Measurements from ENCODE around the gene NFKBIL1.
"Not testable (repeated sequence)": the region's sequence is repeated elsewhere in the genome, so short reads cannot be mapped to it uniquely, and the experiment has no call there.

Gene NFKBIL1

DNA sequence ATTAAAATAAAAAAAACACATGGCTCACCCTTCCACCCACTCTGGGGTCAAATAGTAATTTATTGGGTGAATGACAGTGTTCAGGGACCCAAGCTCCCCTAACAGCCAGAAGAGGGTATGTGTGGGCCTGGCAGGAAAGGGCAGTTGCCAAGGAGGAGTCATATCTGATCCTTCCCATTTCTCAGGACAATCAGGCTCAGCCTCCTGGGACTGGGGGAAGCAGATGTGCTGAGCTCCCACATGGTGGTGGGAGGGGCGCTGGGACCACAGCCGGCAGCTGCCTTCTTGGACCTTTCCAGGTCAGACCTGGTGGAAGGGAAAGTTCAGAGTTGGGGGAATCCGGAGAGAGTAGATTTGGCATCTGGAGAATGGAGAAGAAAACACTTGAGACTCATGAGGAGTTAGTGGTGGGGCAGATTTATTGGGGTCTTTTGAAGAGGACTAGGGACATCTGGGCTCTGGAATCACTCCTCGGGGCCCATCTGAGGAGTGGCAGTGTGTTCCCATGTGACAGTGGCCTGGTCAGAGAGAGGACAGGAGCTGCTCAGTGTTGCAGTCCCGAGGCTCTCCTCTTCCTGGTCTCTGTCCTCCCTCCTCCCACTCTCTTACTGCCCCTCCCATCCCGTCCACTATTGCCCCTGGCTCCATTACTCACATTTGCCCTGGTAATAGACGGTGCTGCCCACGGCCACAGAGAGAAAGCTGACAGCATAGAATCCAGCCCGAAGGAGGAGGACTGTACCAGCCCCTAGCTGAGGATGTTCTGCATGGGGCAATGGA, 41.7 kb downstream of the NFKBIL1 start:
- no peak for TF ChIP-seq ELF4 (IDR thresholded peaks at IDR 0.05)
- CTCF ChIA-PET, result interaction anchor here (0.7 to 1.4 kb wide), 3 partner anchors 9 to 60 kb away, joined by 3 to 6 read pairs (median 3); no protein-coding TSS in a partner anchor
- DNase-seq (ENCODE audit: extremely low spot score), result no peak
- POLR2A ChIA-PET, result interaction anchor here (0.6 kb wide), 1 partner anchor 13 kb away, joined by 3 read pairs; no protein-coding TSS in a partner anchor

DNA sequence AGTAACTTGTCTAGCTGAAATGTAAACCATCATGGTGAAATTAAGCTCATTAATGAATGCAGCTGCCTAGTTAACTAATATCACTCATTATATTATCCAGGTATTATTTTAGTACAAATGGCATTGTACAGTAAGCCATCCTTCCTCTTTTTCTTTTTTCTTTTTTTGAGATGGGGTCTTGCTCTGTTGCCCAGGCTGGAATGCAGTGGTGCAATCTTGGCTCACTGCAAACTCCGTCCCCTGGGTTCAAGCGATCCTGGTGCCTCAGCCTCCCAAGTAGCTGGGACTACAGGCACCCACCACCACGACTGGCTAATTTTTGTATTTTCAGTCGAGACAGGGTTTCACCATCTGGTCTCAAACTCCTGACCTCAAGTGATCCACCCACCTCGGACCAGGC, 43.3 kb downstream of the NFKBIL1 start:
- POLR2A ChIA-PET; DNase-seq (ENCODE audit: extremely low spot score): not testable (repeated sequence)
- CTCF ChIA-PET, result interaction anchor here (0.9 kb wide), 1 partner anchor 9 kb away, joined by 3 read pairs; no protein-coding TSS in a partner anchor

DNA sequence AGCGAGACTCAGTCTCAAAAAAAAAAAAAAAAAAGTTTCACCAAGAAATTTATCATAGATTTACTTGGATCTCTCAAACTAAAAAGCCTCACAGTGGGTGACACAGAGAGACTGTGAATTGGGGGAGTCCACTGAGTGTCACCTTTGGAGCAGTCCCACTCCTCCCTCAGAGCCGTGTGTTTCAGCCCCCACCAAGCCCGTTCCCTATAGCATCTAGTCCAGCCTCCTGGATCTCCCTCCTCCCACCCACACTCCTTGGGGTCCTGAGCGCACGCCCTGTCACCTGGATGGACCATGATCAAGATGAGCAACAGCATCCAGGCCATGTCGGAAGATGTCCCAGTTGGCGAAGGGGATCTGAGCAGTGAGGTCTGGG, 45.0 kb downstream of the NFKBIL1 start:
- no peak for DNase-seq (ENCODE audit: extremely low spot score)
- POLR2A ChIA-PET, result interaction anchor here (1.0 kb wide), 3 partner anchors 12 to 191 kb away, joined by 3 read pairs; no protein-coding TSS in a partner anchor
- TF ChIP-seq CTBP1 (IDR thresholded peaks at IDR 0.05; ENCODE audit: borderline replicate concordance) (no peak), FOXK2 (IDR thresholded peaks at IDR 0.05) (no peak), FOXM1 (IDR thresholded peaks at IDR 0.05; ENCODE audit: borderline replicate concordance) (no peak), ZNF384 (IDR thresholded peaks at IDR 0.05) (no peak), ARNT (IDR thresholded peaks at IDR 0.05) (no peak), NFRKB (IDR thresholded peaks at IDR 0.05) (no peak), TARDBP (IDR thresholded peaks at IDR 0.05) (no peak)
- TF ChIP-seq, protein P1, sequence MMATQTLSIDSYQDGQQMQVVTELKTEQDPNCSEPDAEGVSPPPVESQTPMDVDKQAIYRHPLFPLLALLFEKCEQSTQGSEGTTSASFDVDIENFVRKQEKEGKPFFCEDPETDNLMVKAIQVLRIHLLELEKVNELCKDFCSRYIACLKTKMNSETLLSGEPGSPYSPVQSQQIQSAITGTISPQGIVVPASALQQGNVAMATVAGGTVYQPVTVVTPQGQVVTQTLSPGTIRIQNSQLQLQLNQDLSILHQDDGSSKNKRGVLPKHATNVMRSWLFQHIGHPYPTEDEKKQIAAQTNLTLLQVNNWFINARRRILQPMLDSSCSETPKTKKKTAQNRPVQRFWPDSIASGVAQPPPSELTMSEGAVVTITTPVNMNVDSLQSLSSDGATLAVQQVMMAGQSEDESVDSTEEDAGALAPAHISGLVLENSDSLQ (IDR thresholded peaks at IDR 0.05), result no peak
- CTCF ChIA-PET, result interaction anchor here (0.6 to 7.6 kb wide), 4 partner anchors 12 to 41 kb away, joined by 3 to 149 read pairs (median 4); partner anchors contain the start of genes LST1, LTB and TNF

DNA sequence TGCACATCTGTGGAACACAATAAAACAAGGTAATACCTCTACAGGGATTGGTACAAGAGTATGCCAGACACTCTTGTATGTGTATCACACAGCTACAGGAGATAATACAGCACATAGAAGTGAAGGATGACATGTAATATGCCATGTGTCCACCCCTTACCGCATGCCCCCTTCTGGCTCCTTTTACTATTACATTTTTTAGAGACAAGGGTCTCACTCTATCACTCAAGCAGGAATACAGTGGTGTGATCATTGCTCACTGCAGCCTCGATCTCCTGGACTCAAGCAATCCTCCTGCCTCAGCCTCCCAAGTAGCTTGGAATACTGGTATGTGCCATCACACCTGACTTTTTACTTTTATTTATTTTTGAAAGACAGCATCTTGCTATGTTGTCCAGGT, 49.6 kb downstream of the NFKBIL1 start:
- ChIA-PET CTCF (interaction anchor here (0.5 to 7.6 kb wide), 9 partner anchors 11 to 355 kb away, joined by 4 to 149 read pairs (median 13); partner anchors contain the start of genes ATP6V1G2, DDX39B, LST1 and LTB), POLR2A (interaction anchor here (0.7 to 5.9 kb wide), 5 partner anchors 9 to 53 kb away, joined by 3 to 91 read pairs (median 12); partner anchors contain the start of genes ATP6V1G2, DDX39B, LTB and NFKBIL1)
- no peak for DNase-seq (ENCODE audit: extremely low spot score)
- TF ChIP-seq BHLHE40 (IDR thresholded peaks at IDR 0.05; ENCODE audit: borderline replicate concordance) (no peak), FOXM1 (IDR thresholded peaks at IDR 0.05; ENCODE audit: borderline replicate concordance) (no peak), CTBP1 (IDR thresholded peaks at IDR 0.05; ENCODE audit: borderline replicate concordance) (no peak), FOXK2 (IDR thresholded peaks at IDR 0.05) (no peak), ELF4 (IDR thresholded peaks at IDR 0.05) (no peak)

DNA sequence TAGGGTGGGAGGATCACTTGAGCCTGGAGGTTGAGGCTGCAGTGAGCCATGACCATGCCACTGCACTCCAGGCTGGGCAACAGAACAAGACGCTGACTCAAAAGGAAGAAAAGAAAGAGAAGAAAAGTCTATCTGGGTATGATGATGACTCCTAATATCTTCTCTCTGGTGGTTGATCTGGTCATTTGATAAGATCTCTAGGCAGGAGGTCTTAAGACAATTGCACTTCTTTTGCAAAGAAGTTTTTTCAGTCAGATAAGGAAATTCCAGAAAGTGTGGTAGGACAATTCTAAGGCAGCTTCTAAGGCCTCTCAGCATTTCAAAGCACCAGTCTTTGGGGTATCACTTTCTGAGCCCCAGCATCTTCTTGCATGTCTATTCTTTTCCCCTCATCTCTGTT, 59.9 kb downstream of the NFKBIL1 start:
- ChIA-PET CTCF (interaction anchor here (2.5 kb wide), 1 partner anchor 9 kb away, joined by 6 read pairs; no protein-coding TSS in a partner anchor), POLR2A (no interaction called here)
- TF ChIP-seq, protein P1 (IDR thresholded peaks at IDR 0.05), result no peak
- no peak for TF ChIP-seq FOXA1 (IDR thresholded peaks at IDR 0.05)
- TF ChIP-seq TARDBP (IDR thresholded peaks at IDR 0.05), result no peak
- TF ChIP-seq ZNF384 (IDR thresholded peaks at IDR 0.05), result no peak
- no peak for TF ChIP-seq CTBP1 (IDR thresholded peaks at IDR 0.05; ENCODE audit: borderline replicate concordance)
- TF ChIP-seq ARNT (IDR thresholded peaks at IDR 0.05), result no peak
- no peak for TF ChIP-seq ELF4 (IDR thresholded peaks at IDR 0.05)
- no peak for TF ChIP-seq LEF1 (IDR thresholded peaks at IDR 0.05; ENCODE audit: borderline replicate concordance)
- no peak for TF ChIP-seq BHLHE40 (IDR thresholded peaks at IDR 0.05; ENCODE audit: borderline replicate concordance)
- no peak for TF ChIP-seq HDGF (IDR thresholded peaks at IDR 0.05; ENCODE audit: borderline replicate concordance)
- TF ChIP-seq SP1 (IDR thresholded peaks at IDR 0.05), result no peak
- TF ChIP-seq SUZ12 (IDR thresholded peaks at IDR 0.05), result no peak
- TF ChIP-seq NFRKB (IDR thresholded peaks at IDR 0.05), result no peak
- TF ChIP-seq L3MBTL2 (conservative IDR thresholded peaks at IDR 0.05), result no peak
- no peak for TF ChIP-seq FOXK2 (IDR thresholded peaks at IDR 0.05)
- DNase-seq (ENCODE audit: extremely low spot score), result no peak
